ENCODE data around the gene TPH2. TPM values are rescaled to one million over a fixed set of nuclear protein-coding genes. Genes with fewer than 3 reads are reported as not detected.

TPH2 gene
- total and polyA plus RNA-seq, 9 of the 15 experiments (the other 6 are each of a cell fraction or from before 2014, with no cell fraction given): 0.06 to 0.28 (median 0.14) TPM; not detected in 4

DNA sequence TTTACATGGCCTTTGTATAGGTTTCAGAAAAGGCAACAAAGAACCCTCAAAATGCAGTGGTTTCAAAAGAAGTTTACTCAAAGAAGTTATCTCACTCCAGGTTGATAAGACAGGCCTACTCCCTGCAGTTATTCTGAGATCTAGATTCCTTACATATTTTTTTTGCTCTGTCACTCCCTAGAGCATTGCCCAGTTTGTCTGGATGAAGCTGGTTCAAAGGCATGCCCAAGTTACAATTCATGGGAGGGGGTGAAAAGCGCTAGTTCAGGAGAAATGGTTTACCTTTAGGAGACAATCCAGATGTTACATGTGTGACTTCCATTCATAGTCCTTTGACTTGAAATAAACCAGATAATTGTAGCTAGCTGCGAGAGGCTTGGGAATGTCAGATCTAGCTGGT lies 115.0 kb downstream of the TPH2 start:
- H2AFZ ChIP-seq (ENCODE audit: low read depth, low read length): no peak overlapping the region
- TF ChIP-seq ETV1 (tag; conservative IDR thresholded peaks at IDR 0.05; ENCODE audit: low read depth) (no peak), NFE2 (IDR thresholded peaks at IDR 0.05; ENCODE audit: low read depth) (no peak), ZNF316 (IDR thresholded peaks at IDR 0.05) (no peak), HNRNPK (IDR thresholded peaks at IDR 0.05; ENCODE audit: low read depth, low read length, poor library complexity, severe bottlenecking) (no peak), PML (IDR thresholded peaks at IDR 0.05; ENCODE audit: low read length) (no peak), ARNT (IDR thresholded peaks at IDR 0.05) (no peak)
- TF ChIP-seq, protein P1, sequence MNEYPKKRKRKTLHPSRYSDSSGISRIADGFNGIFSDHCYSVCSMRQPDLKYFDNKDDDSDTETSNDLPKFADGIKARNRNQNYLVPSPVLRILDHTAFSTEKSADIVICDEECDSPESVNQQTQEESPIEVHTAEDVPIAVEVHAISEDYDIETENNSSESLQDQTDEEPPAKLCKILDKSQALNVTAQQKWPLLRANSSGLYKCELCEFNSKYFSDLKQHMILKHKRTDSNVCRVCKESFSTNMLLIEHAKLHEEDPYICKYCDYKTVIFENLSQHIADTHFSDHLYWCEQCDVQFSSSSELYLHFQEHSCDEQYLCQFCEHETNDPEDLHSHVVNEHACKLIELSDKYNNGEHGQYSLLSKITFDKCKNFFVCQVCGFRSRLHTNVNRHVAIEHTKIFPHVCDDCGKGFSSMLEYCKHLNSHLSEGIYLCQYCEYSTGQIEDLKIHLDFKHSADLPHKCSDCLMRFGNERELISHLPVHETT (CRISPR knock-in tag; conservative IDR thresholded peaks at IDR 0.05 in 1 of 2, IDR thresholded peaks at IDR 0.05 in 1 of 2): no peak
- H3K9ac ChIP-seq (ENCODE audit: insufficient read depth in 1 of 2, low read depth in 2 of 2, low read length in 2 of 2): no peak overlapping the region
- in situ Hi-C loops (cut with MboI) (no loop called here), intact Hi-C loops (cut with micrococcal nuclease) (no loop called here)
- no peaks in the 10 kb centered on the region for H3K79me2 ChIP-seq (ENCODE audit: control insufficient read depth, insufficient read depth, low read length)
- H3K4me1 ChIP-seq (replicated peaks in 1 of 2; ENCODE audit: control insufficient read depth in 2 of 2, insufficient read depth in 2 of 2, low read length in 2 of 2): no peaks in the 10 kb centered on the region
- ChIA-PET POLR2A (no interaction called here), CTCF (ENCODE audit: low intra/inter-chr PET ratio) (no interaction called here)
- DNase-seq (ENCODE audit: extremely low read depth in 1 of 4, low spot score in 3 of 4): no peak
- H3K4me2 ChIP-seq (ENCODE audit: insufficient read depth, low read length): no peak overlapping the region
- H3K9me1 ChIP-seq (ENCODE audit: control insufficient read depth, insufficient read depth, low read length): no peaks in the 10 kb centered on the region
- H3K4me3 ChIP-seq: no peak overlapping the region
- FAIRE-seq: no peak
- BruUV-seq (replicated peaks): no TSS peak
- H3K27me3 ChIP-seq (ENCODE audit: control insufficient read depth in 2 of 2, insufficient read depth in 2 of 2, low read length in 2 of 2): peaks cover 0 to 4% of the 10 kb centered on the region in 2 experiments; a peak in 1 of 5 replicates
- no peaks in the 10 kb centered on the region for H4K20me1 ChIP-seq (replicated peaks; ENCODE audit: control insufficient read depth, insufficient read depth, low read length)
- H3K9me3 ChIP-seq (replicated peaks; ENCODE audit: control insufficient read depth, insufficient read depth, low read depth, low read length): no peaks in the 10 kb centered on the region
- no peaks in the 10 kb centered on the region for H3K36me3 ChIP-seq (ENCODE audit: control insufficient read depth, insufficient read depth, low read length)
- 4% methylated on average over 2 of the region's 2 CpGs for WGBS (ENCODE audit: insufficient coverage, low coverage, missing lambda C conversion rate)
- ATAC-seq: no peak
- H3K27ac ChIP-seq (ENCODE audit: extremely low read depth, low read depth, low read length): no peak overlapping the region

All from K562 (cell line).